IMR-90 (cell line): Measurements from ENCODE around the gene GABBR2. TPM values are rescaled to one million over a fixed set of nuclear protein-coding genes. Genes with fewer than 3 reads are reported as not detected.
A peak's percentile ranks its signal among the peaks of the same experiment; 100 is the strongest.

Experiments used
- ATAC-seq: fragments of 200-7000 bp; cut with Tn5 transposase; 2 replicates; pipeline ENCODE4 v1.9.1; 2020; ENCODE audit warnings: low read depth, mild to moderate bottlenecking, moderate library complexity
- BruUV-seq: library from RNA; stranded (reverse); fragments of 400-500 nt; replicated peaks from 2 replicates; lab custom pipeline; 2021; lab: Mats Ljungman, UMichigan
- CTCF ChIA-PET: fragments of 300-600 bp; formaldehyde crosslinking; extraction: SDS; loops from one replicate; lab custom pipeline; 2021; ENCODE audit warnings: antibody characterized with exemption; lab: Yijun Ruan, JAX
- POLR2A ChIA-PET: fragments of 300-600 bp; sonication (Branson Sonifier 250); formaldehyde crosslinking; loops from one replicate; lab custom pipeline; 2022; ENCODE audit warnings: antibody characterized with exemption; ENCODE audit not compliant: unreplicated experiment; lab: Charles Lee
- DNase-seq: peaks from one replicate; pipeline ENCODE4 v3.0.0; 2013
- H2AFZ ChIP-seq: replicated peaks from 2 replicates; pipeline ENCODE3; 2013; ENCODE audit warnings: low read length, mild to moderate bottlenecking; ENCODE audit not compliant: poor library complexity
- H2AK5ac ChIP-seq: 2 replicates; pipeline ENCODE4 v1.6.1; 2013; ENCODE audit warnings: low read depth, low read length, inconsistent platforms
- H2AK9ac ChIP-seq: replicated peaks from 2 replicates; pipeline ENCODE3; 2013; ENCODE audit warnings: mild to moderate bottlenecking, low read depth, low read length, moderate library complexity; ENCODE audit not compliant: poor library complexity
- H2BK120ac ChIP-seq: 2 replicates; pipeline ENCODE4 v1.6.1; 2013; ENCODE audit warnings: low read depth, low read length, inconsistent platforms
- H2BK15ac ChIP-seq: 3 replicates; pipeline ENCODE4 v1.6.1; 2013; ENCODE audit warnings: low read depth, low read length, inconsistent platforms
- H2BK20ac ChIP-seq: 2 replicates; pipeline ENCODE4 v1.6.1; 2013; ENCODE audit warnings: low read depth, mild to moderate bottlenecking, inconsistent platforms, low read length, moderate library complexity
- H2BK5ac ChIP-seq: 2 replicates; pipeline ENCODE4 v1.6.1; 2013; ENCODE audit warnings: mild to moderate bottlenecking, low read depth, low read length, inconsistent platforms; ENCODE audit not compliant: poor library complexity, severe bottlenecking
- H3K14ac ChIP-seq: replicated peaks from 2 replicates; pipeline ENCODE4 v1.6.1; 2013; ENCODE audit warnings: low read depth, low read length, inconsistent platforms
- H3K18ac ChIP-seq: 2 replicates; pipeline ENCODE4 v1.6.1; 2013; ENCODE audit warnings: low read depth, low read length, control low read depth
- H3K23ac ChIP-seq: 2 replicates; pipeline ENCODE4 v1.6.1; 2013; ENCODE audit warnings: low read depth, low read length, inconsistent platforms
- H3K27ac ChIP-seq: 2 replicates; pipeline ENCODE4 v1.5.1; 2013; ENCODE audit warnings: mild to moderate bottlenecking, control low read depth, low read length; ENCODE audit not compliant: insufficient read depth
- H3K27me3 ChIP-seq: 2 replicates; pipeline ENCODE4 v1.6.1; 2013; ENCODE audit warnings: low read length; ENCODE audit not compliant: control insufficient read depth, insufficient read depth
- H3K36me3 ChIP-seq: 2 replicates; pipeline ENCODE4 v1.6.1; 2013; ENCODE audit warnings: low read length, mixed read lengths; ENCODE audit not compliant: control insufficient read depth, insufficient read depth
- H3K4ac ChIP-seq: 2 replicates; pipeline ENCODE4 v1.6.1; 2013; ENCODE audit warnings: low read depth, low read length, inconsistent platforms
- H3K4me1 ChIP-seq: 2 replicates; pipeline ENCODE4 v1.6.1; 2013; ENCODE audit warnings: low read length, mixed read lengths; ENCODE audit not compliant: control insufficient read depth, insufficient read depth
- H3K4me2 ChIP-seq: 2 replicates; pipeline ENCODE4 v1.6.1; 2013; ENCODE audit warnings: low read depth, mild to moderate bottlenecking, control low read depth, low read length, moderate library complexity
- H3K4me3 ChIP-seq: 2 replicates; pipeline ENCODE4 v1.5.1; 2013; ENCODE audit warnings: low read depth, mild to moderate bottlenecking, control low read depth, low read length, moderate library complexity; ENCODE audit not compliant: insufficient read depth
- H3K56ac ChIP-seq: 2 replicates; pipeline ENCODE4 v1.6.1; 2013; ENCODE audit warnings: low read length, inconsistent platforms; ENCODE audit not compliant: insufficient read depth; ENCODE audit errors: extremely low read depth
- H3K79me1 ChIP-seq, 2 experiments: 2 replicates each; pipeline ENCODE4 v1.6.1; 2013; ENCODE audit warnings: low read length in 2 of 2, inconsistent platforms in 1 of 2, low read depth in 1 of 2
- H3K9ac ChIP-seq: 2 replicates; pipeline ENCODE4 v1.6.1; 2013; ENCODE audit warnings: low read depth, low read length, control low read depth
- H3K9me1 ChIP-seq: 2 replicates; pipeline ENCODE4 v1.6.1; 2013; ENCODE audit warnings: low read length, inconsistent platforms; ENCODE audit not compliant: insufficient read depth
- H3K9me3 ChIP-seq: 2 replicates; pipeline ENCODE4 v1.6.1; 2013; ENCODE audit warnings: low read length; ENCODE audit not compliant: control insufficient read depth, insufficient read depth
- H4K20me1 ChIP-seq: 2 replicates; pipeline ENCODE4 v1.6.1; 2013; ENCODE audit warnings: low read length, inconsistent platforms; ENCODE audit not compliant: insufficient read depth
- H4K5ac ChIP-seq: 2 replicates; pipeline ENCODE4 v1.6.1; 2013; ENCODE audit warnings: mild to moderate bottlenecking, low read depth, low read length, control low read depth
- H4K8ac ChIP-seq, 2 experiments: 2 replicates each; pipeline ENCODE4 v1.6.1; 2013; ENCODE audit warnings: low read depth in 2 of 2, low read length in 2 of 2, control low read depth in 1 of 2, inconsistent platforms in 1 of 2
- H4K91ac ChIP-seq: 2 replicates; pipeline ENCODE4 v1.6.1; 2013; ENCODE audit warnings: low read depth, low read length, inconsistent platforms; ENCODE audit not compliant: insufficient read depth
- BHLHE40 ChIP-seq: fragments of 150-350 bp; IDR thresholded peaks from 2 replicates; pipeline ENCODE4 v1.6.1; 2016; ENCODE audit warnings: mild to moderate bottlenecking, low read depth, low read length
- CEBPB ChIP-seq: IDR thresholded peaks from 2 replicates; pipeline ENCODE4 v1.6.1; 2012; ENCODE audit warnings: low read depth, low read length, improper control_type of control experiment
- CHD1 ChIP-seq: IDR thresholded peaks from 2 replicates; pipeline ENCODE4 v1.6.1; 2012; ENCODE audit warnings: low read depth, low read length, improper control_type of control experiment
- FOS ChIP-seq: fragments of 150-350 bp; IDR thresholded peaks from 2 replicates; pipeline ENCODE4 v1.6.1; 2016; ENCODE audit warnings: low read depth, low read length
- MAFK ChIP-seq: IDR thresholded peaks from 2 replicates; pipeline ENCODE4 v1.6.1; 2012; ENCODE audit warnings: low read depth, low read length, improper control_type of control experiment
- MAZ ChIP-seq: IDR thresholded peaks from 2 replicates; pipeline ENCODE4 v1.6.1; 2012; ENCODE audit warnings: low read depth, mild to moderate bottlenecking, low read length, improper control_type of control experiment, moderate library complexity, borderline replicate concordance
- MXI1 ChIP-seq: IDR thresholded peaks from 2 replicates; pipeline ENCODE4 v1.6.1; 2012; ENCODE audit warnings: low read depth, mild to moderate bottlenecking, low read length, moderate library complexity, borderline replicate concordance
- NFE2L2 ChIP-seq: fragments of 150-350 bp; IDR thresholded peaks from 2 replicates; pipeline ENCODE4 v1.6.1; 2016; ENCODE audit warnings: low read depth, mild to moderate bottlenecking, low read length
- POLR2A ChIP-seq: IDR thresholded peaks from 2 replicates; pipeline ENCODE4 v1.6.1; 2012; ENCODE audit warnings: mild to moderate bottlenecking, low read depth, low read length
- RAD21 ChIP-seq: IDR thresholded peaks from 2 replicates; pipeline ENCODE4 v1.6.1; 2012; ENCODE audit warnings: low read length, improper control_type of control experiment
- RCOR1 ChIP-seq: IDR thresholded peaks from 2 replicates; pipeline ENCODE4 v1.6.1; 2012; ENCODE audit warnings: mild to moderate bottlenecking, low read length, improper control_type of control experiment; ENCODE audit not compliant: insufficient replicate concordance
- RFX5 ChIP-seq: IDR thresholded peaks from 2 replicates; pipeline ENCODE4 v1.8.0; 2012; ENCODE audit warnings: low read depth, mild to moderate bottlenecking, low read length, moderate library complexity
- SMC3 ChIP-seq: fragments of 150-350 bp; IDR thresholded peaks from 2 replicates; pipeline ENCODE4 v1.6.1; 2016; ENCODE audit warnings: low read depth, mild to moderate bottlenecking, antibody characterized with exemption, low read length, moderate library complexity
- WGBS, 2 experiments: methylation state at CpG; one replicate each; pipeline versions ENCODE4 v1.1.5 to v1.1.7; 2013; ENCODE audit warnings: missing lambda C conversion rate in 2 of 2; ENCODE audit not compliant: insufficient read length in 1 of 2; ENCODE audit errors: extremely low coverage in 2 of 2; 5-methylcytosine and 5-hydroxymethylcytosine counted together
- dilution Hi-C: fragments of 300-500 bp; cut with HindIII; formaldehyde crosslinking; loops from one replicate; pipeline ENCODE4 v1.14.3; 2018; ENCODE audit warnings: low sequenced_read_pairs; ENCODE audit not compliant: unreplicated experiment
- in situ Hi-C: fragments of 300-500 bp; cut with MboI; formaldehyde crosslinking; loops from 3 replicates; pipeline ENCODE4 v1.14.3; 2019; ENCODE audit warnings: low sequenced_read_pairs, inconsistent platforms, mixed read lengths
- intact Hi-C: fragments of 100-400 bp; cut with micrococcal nuclease; formaldehyde crosslinking; loops from 2 replicates; pipeline ENCODE4 v1.10.0; 2022
- polyA plus RNA-seq, 3 experiments: library from polyadenylated mRNA; depleted of rRNA; stranded (reverse); fragments of >200 nt; gene quantifications; 2 replicates each; pipeline ENCODE4 v1.2.3, GENCODE V29; 2012; ENCODE audit warnings: low replicate concordance in 1 of 3
- total RNA-seq: library from RNA; depleted of rRNA; stranded (reverse); fragments of >200 nt; gene quantifications from 2 replicates; pipeline ENCODE4 v1.2.3, GENCODE V29; 2012
- TF ChIP-seq, protein P1 (sequence below): fragments of 150-350 bp; IDR thresholded peaks from 2 replicates; pipeline ENCODE4 v1.6.1; 2017; ENCODE audit warnings: mild to moderate bottlenecking, antibody characterized with exemption, low read length, low read depth
- TF ChIP-seq, protein P2 (sequence below): conservative IDR thresholded peaks from 2 replicates; pipeline ENCODE4 v1.5.1; 2012; ENCODE audit warnings: mild to moderate bottlenecking, low read depth, low read length, improper control_type of control experiment

Gene GABBR2
- total and polyA plus RNA-seq, 2 of the 4 experiments (the other 2 are of a cell fraction): 14.2 to 20.3 TPM

DNA sequence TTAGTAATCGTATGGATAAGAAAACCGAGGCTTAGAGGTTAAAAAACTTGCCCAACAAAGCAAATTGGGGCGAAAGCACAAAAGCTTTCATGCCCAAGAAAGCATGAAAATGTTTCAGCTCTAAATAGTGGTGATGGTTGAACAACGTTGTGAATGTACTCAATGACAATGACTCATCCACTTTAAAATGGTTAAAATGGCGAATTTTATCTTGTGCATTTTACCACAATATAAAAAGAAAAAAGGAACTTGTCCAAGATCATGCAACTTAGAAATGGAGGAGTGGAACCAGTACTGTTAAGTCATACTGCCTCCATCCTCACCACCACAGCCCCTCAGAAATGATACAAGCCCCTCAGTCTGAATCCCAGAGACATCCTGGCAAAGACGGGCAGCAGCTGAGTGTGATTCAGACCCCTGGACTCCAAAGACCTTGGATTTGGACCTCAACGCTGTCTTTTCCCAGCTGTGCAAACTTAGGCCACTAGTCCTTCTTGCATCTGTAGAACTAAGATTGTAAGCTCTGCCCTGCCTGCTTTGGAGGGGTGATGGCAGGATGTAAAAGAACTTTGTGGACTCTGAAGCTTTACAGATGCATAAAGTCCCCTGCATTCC lies 158.4 kb downstream of the GABBR2 start:
- ChIA-PET POLR2A (no interaction called here), CTCF (interaction anchor here (0.8 to 1.9 kb wide), 2 partner anchors 62 to 114 kb away, joined by 3 to 5 read pairs; no protein-coding TSS in a partner anchor)
- Histone ChIP-seq H2BK120ac (peak overlapping the region; percentile 95), H3K14ac (peak overlapping the region; percentile 84), H4K5ac (peak overlapping the region; percentile 69; the same call in 1 of the 2 replicates), H3K27me3 (no peaks in the 10 kb centered on the region), H3K23ac (peak overlapping the region; percentile 61), H3K56ac (peak overlapping the region; percentile 76), H2BK20ac (peak overlapping the region; percentile 95), H3K18ac (peak overlapping the region; percentile 85; the same call in 1 of the 2 replicates), H4K8ac (peak overlapping the region; percentile 61 to 73; a peak in 3 of 4 replicates), H2AK9ac (peak overlapping the region; percentile 60), H3K4ac (peak overlapping the region; percentile 91), H2BK15ac (peak overlapping the region; percentile 65; the same call in 2 of the 3 replicates), H4K20me1 (peaks cover 3% of the 10 kb centered on the region; the same call in 1 of the 2 replicates), H3K4me2 (no peak overlapping the region), H3K4me1 (peaks cover 24% of the 10 kb centered on the region), H3K27ac (peak overlapping the region; percentile 8), H3K36me3 (no peaks in the 10 kb centered on the region), H3K9ac (no peak overlapping the region), H3K9me1 (peaks cover 22% of the 10 kb centered on the region), H2AFZ (peak overlapping the region; percentile 6), H2AK5ac (peak overlapping the region; percentile 95), H3K9me3 (no peaks in the 10 kb centered on the region), H4K91ac (peak overlapping the region; percentile 69), H2BK5ac (peak overlapping the region; percentile 84), H3K79me1 (peaks cover 4 to 24% of the 10 kb centered on the region in 2 experiments; a peak in 3 of 4 replicates), H3K4me3 (no peak overlapping the region)
- peak; percentile 82 for DNase-seq
- intact Hi-C loops: loop anchor here (5.0 to 10.0 kb wide), 2 partner anchors 107 to 236 kb away; no protein-coding TSS in a partner anchor
- peak; percentile 24; the same call in 1 of the 2 replicates for ATAC-seq
- no TSS peak for BruUV-seq
- dilution Hi-C loops: no loop called here
- in situ Hi-C loops: no loop called here
- WGBS, 2 experiments: no CpG with 5 or more reads among the region's 7 CpGs
- TF ChIP-seq CHD1 (no peak), MAFK (no peak), NFE2L2 (no peak), RAD21 (no peak), SMC3 (no peak), MXI1 (no peak), FOS (no peak; the same call in 1 of the 2 replicates), MAZ (no peak), POLR2A (no peak), RFX5 (no peak), CEBPB (no peak), BHLHE40 (no peak), RCOR1 (no peak)
- TF ChIP-seq, protein P1, sequence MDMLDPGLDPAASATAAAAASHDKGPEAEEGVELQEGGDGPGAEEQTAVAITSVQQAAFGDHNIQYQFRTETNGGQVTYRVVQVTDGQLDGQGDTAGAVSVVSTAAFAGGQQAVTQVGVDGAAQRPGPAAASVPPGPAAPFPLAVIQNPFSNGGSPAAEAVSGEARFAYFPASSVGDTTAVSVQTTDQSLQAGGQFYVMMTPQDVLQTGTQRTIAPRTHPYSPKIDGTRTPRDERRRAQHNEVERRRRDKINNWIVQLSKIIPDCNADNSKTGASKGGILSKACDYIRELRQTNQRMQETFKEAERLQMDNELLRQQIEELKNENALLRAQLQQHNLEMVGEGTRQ: no peak
- TF ChIP-seq, protein P2, sequence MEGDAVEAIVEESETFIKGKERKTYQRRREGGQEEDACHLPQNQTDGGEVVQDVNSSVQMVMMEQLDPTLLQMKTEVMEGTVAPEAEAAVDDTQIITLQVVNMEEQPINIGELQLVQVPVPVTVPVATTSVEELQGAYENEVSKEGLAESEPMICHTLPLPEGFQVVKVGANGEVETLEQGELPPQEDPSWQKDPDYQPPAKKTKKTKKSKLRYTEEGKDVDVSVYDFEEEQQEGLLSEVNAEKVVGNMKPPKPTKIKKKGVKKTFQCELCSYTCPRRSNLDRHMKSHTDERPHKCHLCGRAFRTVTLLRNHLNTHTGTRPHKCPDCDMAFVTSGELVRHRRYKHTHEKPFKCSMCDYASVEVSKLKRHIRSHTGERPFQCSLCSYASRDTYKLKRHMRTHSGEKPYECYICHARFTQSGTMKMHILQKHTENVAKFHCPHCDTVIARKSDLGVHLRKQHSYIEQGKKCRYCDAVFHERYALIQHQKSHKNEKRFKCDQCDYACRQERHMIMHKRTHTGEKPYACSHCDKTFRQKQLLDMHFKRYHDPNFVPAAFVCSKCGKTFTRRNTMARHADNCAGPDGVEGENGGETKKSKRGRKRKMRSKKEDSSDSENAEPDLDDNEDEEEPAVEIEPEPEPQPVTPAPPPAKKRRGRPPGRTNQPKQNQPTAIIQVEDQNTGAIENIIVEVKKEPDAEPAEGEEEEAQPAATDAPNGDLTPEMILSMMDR: no peak
